Mesothelial cell of epicardium (in vitro differentiated cells): ENCODE data around the gene GZMM. TPM values are rescaled to one million over a fixed set of nuclear protein-coding genes. Genes with fewer than 3 reads are reported as not detected.
"Not testable (repeated sequence)": the region's sequence is repeated elsewhere in the genome, so short reads cannot be mapped to it uniquely, and the experiment has no call there.

Source experiments
- DNase-seq, 2 experiments: peaks; one replicate each; pipeline ENCODE4 v3.0.0; 2021; ENCODE audit warnings: low spot score in 2 of 2; ENCODE audit not compliant: unreplicated experiment in 2 of 2
- H3K27ac Mint-ChIP-seq: 2 replicates; pipeline ENCODE4 v1.8.0; 2021; ENCODE audit warnings: mixed read lengths
- H3K27me3 Mint-ChIP-seq: 2 replicates; pipeline ENCODE4 v1.8.0; 2021; ENCODE audit warnings: low read depth, mixed read lengths
- H3K36me3 Mint-ChIP-seq: 2 replicates; pipeline ENCODE4 v1.8.0; 2021; ENCODE audit warnings: mixed read lengths
- H3K4me1 Mint-ChIP-seq: 2 replicates; pipeline ENCODE4 v1.8.0; 2021; ENCODE audit warnings: mixed read lengths
- H3K4me3 Mint-ChIP-seq: 2 replicates; pipeline ENCODE4 v1.8.0; 2021; ENCODE audit warnings: mild to moderate bottlenecking, moderate library complexity, mixed read lengths
- H3K9me3 Mint-ChIP-seq: 2 replicates; pipeline ENCODE4 v1.8.0; 2021; ENCODE audit warnings: mixed read lengths
- CTCF ChIP-seq: fragments of 200-600 bp; sonication (generic); IDR thresholded peaks from one replicate; pipeline ENCODE4 v1.5.0; 2021; ENCODE audit warnings: antibody characterized with exemption; ENCODE audit not compliant: unreplicated experiment
- total RNA-seq: library from RNA; stranded (reverse); gene quantifications from 3 replicates; pipeline ENCODE4 v1.2.1, GENCODE V29; 2021

Gene GZMM
- total RNA-seq, 1 donor from 2014 or later: 0.40 TPM

DNA sequence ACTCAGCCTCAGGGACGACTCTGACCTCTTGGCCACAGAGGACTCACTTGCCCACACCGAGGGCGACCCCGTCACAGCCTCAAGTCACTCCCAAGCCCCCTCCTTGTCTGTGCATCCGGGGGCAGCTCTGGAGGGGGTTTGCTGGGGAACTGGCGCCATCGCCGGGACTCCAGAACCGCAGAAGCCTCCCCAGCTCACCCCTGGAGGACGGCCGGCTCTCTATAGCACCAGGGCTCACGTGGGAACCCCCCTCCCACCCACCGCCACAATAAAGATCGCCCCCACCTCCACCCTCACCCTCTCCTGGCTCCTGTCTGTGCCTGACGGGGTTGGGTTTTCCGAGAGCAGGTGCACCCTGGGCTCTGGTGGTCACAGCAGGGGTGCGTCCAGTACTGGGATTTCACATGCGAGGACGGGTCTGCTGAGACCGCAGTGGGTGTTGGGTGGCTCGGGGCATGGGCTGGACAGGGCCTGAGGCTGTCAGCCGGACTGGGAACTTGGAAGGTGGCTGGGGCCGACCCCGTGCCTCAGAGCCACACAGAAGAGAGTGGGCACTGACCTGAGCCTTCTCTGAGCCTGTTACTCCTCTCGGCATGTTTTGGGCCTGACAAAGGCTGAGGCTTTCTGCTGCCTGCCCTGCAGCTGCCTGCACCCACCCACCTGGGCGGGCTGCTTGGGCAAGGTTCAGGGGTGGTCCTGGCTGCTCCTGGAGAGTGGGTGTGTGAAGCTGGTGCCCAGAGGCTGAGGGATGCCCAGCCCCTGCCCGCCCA lies 39.5 kb downstream of the GZMM start:
- Mint-ChIP-seq H3K4me3 (no peak overlapping the region), H3K36me3 (no peaks in the 10 kb centered on the region), H3K9me3 (no peaks in the 10 kb centered on the region), H3K4me1 (peaks cover 1% of the 10 kb centered on the region), H3K27ac (no peak overlapping the region), H3K27me3 (peaks cover 20% of the 10 kb centered on the region)
- TF ChIP-seq CTCF: no peak
- DNase-seq: no peak

DNA sequence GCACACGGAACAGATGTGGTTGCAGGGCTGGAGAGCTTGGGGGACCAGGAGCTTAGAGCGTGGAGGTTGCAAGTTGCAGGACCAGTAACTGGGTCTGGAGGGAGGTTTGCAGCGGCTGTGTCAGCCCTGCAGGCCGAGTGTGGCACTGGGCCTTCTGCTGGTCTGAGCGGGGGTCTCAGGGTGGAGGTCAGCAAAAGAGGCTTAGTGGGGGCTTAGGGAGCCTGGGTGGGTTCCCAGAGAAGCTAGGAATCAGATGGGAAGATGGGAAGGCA lies 40.1 kb downstream of the GZMM start:
- TF ChIP-seq CTCF: no peak
- H3K4me3 Mint-ChIP-seq: no peak overlapping the region
- H3K27ac Mint-ChIP-seq: no peak overlapping the region
- no peaks in the 10 kb centered on the region for H3K9me3 Mint-ChIP-seq
- peaks cover 1% of the 10 kb centered on the region for H3K4me1 Mint-ChIP-seq
- peaks cover 25% of the 10 kb centered on the region for H3K27me3 Mint-ChIP-seq
- H3K36me3 Mint-ChIP-seq: no peaks in the 10 kb centered on the region
- no peak for DNase-seq

- H3K9me3 Mint-ChIP-seq: no peaks in the 10 kb centered on the region
- no peak overlapping the region for H3K27ac Mint-ChIP-seq
- no peak overlapping the region for H3K4me3 Mint-ChIP-seq
- peak; percentile 63 to 80 for DNase-seq
- peaks cover 29% of the 10 kb centered on the region for H3K27me3 Mint-ChIP-seq
- TF ChIP-seq CTCF: peak; percentile 85
- no peaks in the 10 kb centered on the region for H3K36me3 Mint-ChIP-seq
- peaks cover 4% of the 10 kb centered on the region for H3K4me1 Mint-ChIP-seq
Observed at GRCh38 chr19:584240-585001, 40.6 kb downstream of the GZMM start.

DNA sequence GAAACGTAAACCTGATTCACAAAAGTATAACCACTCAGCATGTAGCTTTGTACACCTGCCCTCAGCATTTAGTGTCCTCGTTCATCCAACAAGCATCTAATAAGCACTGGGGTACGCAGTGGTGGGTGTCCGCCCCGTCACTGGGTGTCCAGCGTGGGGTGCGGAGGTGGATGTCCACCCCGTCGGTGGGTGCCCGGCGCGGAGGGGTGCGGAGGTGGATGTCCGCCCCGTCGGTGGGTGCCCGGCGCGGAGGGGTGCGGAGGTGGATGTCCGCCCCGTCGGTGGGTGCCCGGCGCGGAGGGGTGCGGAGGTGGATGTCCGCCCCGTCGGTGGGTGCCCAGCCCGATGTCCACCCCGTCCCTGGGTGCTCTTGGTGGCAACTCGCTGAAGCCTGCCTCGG lies 41.3 kb downstream of the GZMM start:
- peaks cover 29% of the 10 kb centered on the region for H3K27me3 Mint-ChIP-seq
- H3K4me1 Mint-ChIP-seq, H3K36me3 Mint-ChIP-seq, H3K27ac Mint-ChIP-seq, DNase-seq, H3K4me3 Mint-ChIP-seq, H3K9me3 Mint-ChIP-seq: not testable (repeated sequence)

- Mint-ChIP-seq H3K36me3 (no peaks in the 10 kb centered on the region), H3K4me1 (peaks cover 4% of the 10 kb centered on the region), H3K27ac (no peak overlapping the region), H3K27me3 (peaks cover 31% of the 10 kb centered on the region), H3K4me3 (no peak overlapping the region), H3K9me3 (no peaks in the 10 kb centered on the region)
- DNase-seq: no peak
- TF ChIP-seq CTCF: no peak
Observed at GRCh38 chr19:585551-586110, 41.8 kb downstream of the GZMM start.

DNA sequence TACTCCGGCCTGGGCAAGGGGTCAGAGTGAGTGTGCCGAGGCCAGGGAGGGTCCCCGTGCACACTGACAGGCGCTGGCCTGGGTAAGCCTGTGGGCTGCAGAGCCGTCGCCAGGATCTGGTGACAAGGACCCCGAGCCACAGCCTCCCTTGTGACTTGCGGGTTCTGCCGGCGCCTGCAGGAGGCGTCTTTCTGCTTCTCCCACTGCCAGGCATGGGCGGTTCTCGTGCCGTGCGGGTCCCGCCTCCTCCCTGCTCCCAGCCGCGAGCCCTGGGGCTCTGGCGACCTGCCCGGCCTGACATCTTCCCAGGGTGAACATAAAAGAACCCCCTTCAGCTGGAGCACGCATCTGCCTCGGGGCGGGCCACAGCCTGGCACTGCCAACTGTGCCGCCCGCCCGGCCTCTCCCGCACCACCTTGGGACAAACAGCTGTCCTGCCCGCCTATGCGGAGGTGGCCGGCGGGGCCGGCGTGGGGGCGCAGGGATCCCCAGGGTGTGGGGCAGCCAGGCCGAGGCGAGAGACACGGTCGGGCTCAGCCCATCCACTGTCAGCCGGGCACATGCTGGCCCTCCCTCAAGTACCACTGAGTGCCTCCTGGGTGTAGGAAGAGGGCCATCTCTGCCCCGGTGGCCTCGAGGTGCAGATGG lies 44.4 kb downstream of the GZMM start:
- H3K36me3 Mint-ChIP-seq: no peaks in the 10 kb centered on the region
- H3K4me1 Mint-ChIP-seq: peaks cover 6% of the 10 kb centered on the region
- H3K27ac Mint-ChIP-seq: no peak overlapping the region
- no peak for TF ChIP-seq CTCF
- peak; percentile 49 to 69 for DNase-seq
- H3K4me3 Mint-ChIP-seq: no peak overlapping the region
- H3K27me3 Mint-ChIP-seq: peaks cover 54% of the 10 kb centered on the region
- H3K9me3 Mint-ChIP-seq: no peaks in the 10 kb centered on the region
